HL-60 (cell line): ENCODE results near the gene PTX4.

ENCODE experiments used
- DNase-seq, 2 experiments: peaks; one replicate each; pipeline ENCODE4 v3.0.0-alpha.2; 2010 to 2020; ENCODE audit warnings: low read depth in 1 of 2, low spot score in 1 of 2
- H3K27ac ChIP-seq: fragments of 250-450 bp; sonication (Bioruptor Pico); replicated peaks from 2 replicates; pipeline ENCODE4 v1.5.1; 2020; ENCODE audit warnings: mild to moderate bottlenecking, moderate library complexity
- H3K27me3 ChIP-seq: fragments of 250-450 bp; sonication (Bioruptor Pico); 2 replicates; pipeline ENCODE4 v1.5.1; 2021; ENCODE audit warnings: mild to moderate bottlenecking, moderate library complexity; ENCODE audit not compliant: insufficient read depth, poor library complexity, severe bottlenecking
- H3K4me3 ChIP-seq: replicated peaks from 2 replicates; pipeline ENCODE4 v1.5.1; 2011; ENCODE audit warnings: mild to moderate bottlenecking, control low read depth, low read length; ENCODE audit not compliant: insufficient read depth
- CTCF ChIP-seq: IDR thresholded peaks from one replicate; pipeline ENCODE4 v1.5.1; 2011; ENCODE audit warnings: low read length, control low read depth, inconsistent platforms; ENCODE audit not compliant: insufficient read depth
- GABPA ChIP-seq: IDR thresholded peaks from 2 replicates; pipeline ENCODE4 v1.6.1; 2012; ENCODE audit warnings: low read depth
- POLR2AphosphoS5 ChIP-seq: IDR thresholded peaks from 2 replicates; pipeline ENCODE4 v1.6.1; 2012; ENCODE audit warnings: low read depth
- REST ChIP-seq: IDR thresholded peaks from 2 replicates; pipeline ENCODE4 v1.6.1; 2012; ENCODE audit warnings: low read depth; ENCODE audit not compliant: insufficient replicate concordance
- SPI1 ChIP-seq: IDR thresholded peaks from 2 replicates; pipeline ENCODE4 v1.6.1; 2012; ENCODE audit warnings: low read depth, mild to moderate bottlenecking, borderline replicate concordance

The PTX4 gene

GRCh38 chr16:1447965-1448364 lies 40.8 kb downstream of the PTX4 start:
- Histone ChIP-seq H3K27me3 (no peaks in the 10 kb centered on the region), H3K4me3 (no peak overlapping the region), H3K27ac (no peak overlapping the region)
- DNase-seq, result no peak
- no peak for TF ChIP-seq GABPA
- TF ChIP-seq POLR2AphosphoS5, result no peak
- TF ChIP-seq REST, result no peak
- TF ChIP-seq SPI1, result no peak
- no peak for TF ChIP-seq CTCF

- H3K27me3 ChIP-seq, result no peaks in the 10 kb centered on the region
- DNase-seq, result no peak
- H3K27ac ChIP-seq, result no peak overlapping the region
- TF ChIP-seq CTCF (no peak), SPI1 (no peak), POLR2AphosphoS5 (no peak; the same call in 1 of the 2 replicates), REST (no peak), GABPA (no peak)
- H3K4me3 ChIP-seq, result no peak overlapping the region
Measured at GRCh38 chr16:1446296-1447080, 42.3 kb downstream of the PTX4 start.

GRCh38 chr16:1445518-1446203 lies 43.1 kb downstream of the PTX4 start:
- Histone ChIP-seq H3K27me3 (no peaks in the 10 kb centered on the region), H3K27ac (no peak overlapping the region), H3K4me3 (no peak overlapping the region)
- TF ChIP-seq POLR2AphosphoS5, result no peak; the same call in 1 of the 2 replicates
- no peak for TF ChIP-seq REST
- TF ChIP-seq GABPA, result no peak
- no peak for TF ChIP-seq SPI1
- no peak for TF ChIP-seq CTCF
- no peak for DNase-seq
